Panc1 (cell line): ENCODE measurements around the gene LRP1B.

Experiments
- CTCF ChIP-seq: fragments of 450-650 bp; IDR thresholded peaks from 2 replicates; pipeline ENCODE4 v1.5.1; 2017; ENCODE audit warnings: mild to moderate bottlenecking
- POLR2AphosphoS5 ChIP-seq: IDR thresholded peaks from 2 replicates; pipeline ENCODE4 v1.6.1; 2012; ENCODE audit warnings: mild to moderate bottlenecking, low read depth, low read length, moderate library complexity
- REST ChIP-seq, 2 experiments: IDR thresholded peaks; 2 replicates each; pipeline ENCODE4 v1.6.1; 2011 to 2012; ENCODE audit warnings: low read depth in 2 of 2, control low read depth in 1 of 2, low read length in 1 of 2, mild to moderate bottlenecking in 1 of 2, moderate library complexity in 1 of 2; ENCODE audit not compliant: insufficient read depth in 1 of 2
- TCF7L2 ChIP-seq: IDR thresholded peaks from 2 replicates; pipeline ENCODE4 v1.6.1; 2011; ENCODE audit warnings: mild to moderate bottlenecking, low read depth, low read length, inconsistent platforms

- TF ChIP-seq POLR2AphosphoS5 (no peak), TCF7L2 (no peak), CTCF (no peak), REST (IDR thresholded peaks at IDR 0.05; ENCODE audit: insufficient read depth in 1 of 2, low read depth in 2 of 2, low read length in 1 of 2) (no peak)
Observed at GRCh38 chr2:141703501-141703900, 427.3 kb downstream of the LRP1B start.
